GM18861 (cell line): ENCODE measurements around the gene SLC7A11.
"Not testable (repeated sequence)": the region's sequence is repeated elsewhere in the genome, so short reads cannot be mapped to it uniquely, and the experiment has no call there.

ENCODE experiments used
- ATAC-seq: cut with Tn5 transposase; IDR thresholded peaks from one replicate; pipeline ENCODE4 v1.9.1; 2021; ENCODE audit not compliant: unreplicated experiment

Gene SLC7A11

GRCh38 chr4:138210576-138210975 is 31.6 kb downstream of the SLC7A11 start:
- not testable (repeated sequence) for ATAC-seq

- no peak for ATAC-seq
Measured at GRCh38 chr4:138209094-138209493, 33.1 kb downstream of the SLC7A11 start.

- no peak for ATAC-seq
Measured at GRCh38 chr4:138205531-138206233, 36.5 kb downstream of the SLC7A11 start.

GRCh38 chr4:138204507-138204906 is 37.6 kb downstream of the SLC7A11 start:
- no peak for ATAC-seq

- ATAC-seq, result no peak
Measured at GRCh38 chr4:138202686-138203085, 39.5 kb downstream of the SLC7A11 start.

- peak; percentile 49 for ATAC-seq
Measured at GRCh38 chr4:138200236-138200590, 41.9 kb downstream of the SLC7A11 start.

- peak; percentile 58 for ATAC-seq
Measured at GRCh38 chr4:138199568-138200235, 42.4 kb downstream of the SLC7A11 start.

GRCh38 chr4:138196153-138196552 is 46.0 kb downstream of the SLC7A11 start:
- no peak for ATAC-seq

- no peak for ATAC-seq
Measured at GRCh38 chr4:138193963-138194362, 48.2 kb downstream of the SLC7A11 start.

GRCh38 chr4:138192113-138192512 is 50.0 kb downstream of the SLC7A11 start:
- peak; percentile 34 for ATAC-seq

GRCh38 chr4:138190452-138190858 is 51.7 kb downstream of the SLC7A11 start:
- ATAC-seq, result peak; percentile 99

GRCh38 chr4:138189206-138189605 is 52.9 kb downstream of the SLC7A11 start:
- ATAC-seq, result no peak

GRCh38 chr4:138188406-138189084 is 53.6 kb downstream of the SLC7A11 start:
- ATAC-seq, result no peak

- ATAC-seq, result no peak
Measured at GRCh38 chr4:138185859-138186645, 56.1 kb downstream of the SLC7A11 start.

GRCh38 chr4:138184886-138185285 is 57.3 kb downstream of the SLC7A11 start:
- no peak for ATAC-seq

GRCh38 chr4:138182838-138183426 is 59.2 kb downstream of the SLC7A11 start:
- peak; percentile 45 for ATAC-seq

GRCh38 chr4:138181287-138181686 is 60.9 kb downstream of the SLC7A11 start:
- no peak for ATAC-seq

GRCh38 chr4:138178566-138178965 is 63.6 kb downstream of the SLC7A11 start:
- ATAC-seq, result peak; percentile 64

- no peak for ATAC-seq
Measured at GRCh38 chr4:138177278-138177968, 64.7 kb downstream of the SLC7A11 start.
